Endothelial cell of umbilical vein (primary cell): Measurements from ENCODE around the gene ARHGAP10. TPM values are rescaled to one million over a fixed set of nuclear protein-coding genes. Genes with fewer than 3 reads are reported as not detected.

ENCODE experiments used
- BruUV-seq: library from RNA; stranded (reverse); fragments of 400-500 nt; replicated peaks from 2 replicates; lab custom pipeline; 2021; lab: Mats Ljungman, UMichigan
- CTCF ChIA-PET: fragments of 300-600, 350-600 bp; sonication (Branson Sonifier 250); formaldehyde crosslinking; loops from one replicate; lab custom pipeline; 2021; ENCODE audit warnings: antibody characterized with exemption, inconsistent platforms; lab: Charles Lee
- POLR2A ChIA-PET: fragments of 300-600, 350-600 bp; sonication (Branson Sonifier 250); formaldehyde crosslinking; loops from one replicate; lab custom pipeline; 2021; ENCODE audit warnings: antibody characterized with exemption, inconsistent platforms; lab: Charles Lee
- DNase-seq: peaks from one replicate; pipeline ENCODE4 v3.0.0-alpha.2; 2011; ENCODE audit warnings: low read depth, low spot score
- FAIRE-seq: peaks from 2 replicates; lab custom pipeline; 2011; peaks lifted over from hg19 to GRCh38; lab: Jason Lieb, UNC
- H2AFZ ChIP-seq: 2 replicates; pipeline ENCODE4 v1.6.0; 2012; ENCODE audit warnings: low read depth, low read length, control low read depth, inconsistent platforms
- H3K27ac ChIP-seq: 2 replicates; pipeline ENCODE4 v1.5.1; 2011; ENCODE audit warnings: low read depth, mild to moderate bottlenecking, control low read depth, low read length, moderate library complexity; ENCODE audit not compliant: insufficient read depth
- H3K27me3 ChIP-seq, 2 experiments: 2 replicates each; pipeline versions ENCODE4 v1.6.0 to v1.6.1; 2011; ENCODE audit warnings: low read length in 2 of 2, mixed read lengths in 1 of 2; ENCODE audit not compliant: control insufficient read depth in 2 of 2, insufficient read depth in 2 of 2
- H3K36me3 ChIP-seq, 2 experiments: 2 replicates in 1 of 2; 3 replicates in 1 of 2; pipeline ENCODE4 v1.5.1; 2011; ENCODE audit warnings: low read length in 2 of 2, mild to moderate bottlenecking in 1 of 2, moderate library complexity in 1 of 2; ENCODE audit not compliant: control insufficient read depth in 2 of 2, insufficient read depth in 2 of 2; ENCODE audit errors: extremely low read depth in 1 of 2
- H3K4me1 ChIP-seq: 3 replicates; pipeline ENCODE4 v1.5.1; 2011; ENCODE audit warnings: mild to moderate bottlenecking, low read length; ENCODE audit not compliant: control insufficient read depth, insufficient read depth; ENCODE audit errors: extremely low read depth
- H3K4me2 ChIP-seq: 2 replicates; pipeline ENCODE4 v1.6.1; 2011; ENCODE audit warnings: low read length, control low read depth, mixed read lengths; ENCODE audit not compliant: insufficient read depth
- H3K4me3 ChIP-seq, 3 experiments: fragments of 200-600 bp in 1 of 3; sonication (generic), shearing (Covaris generic) in 1 of 3; replicated peaks in 1 of 3; 2 replicates each; pipeline ENCODE4 v1.5.1; 2011 to 2016; ENCODE audit warnings: control low read depth in 3 of 3, low read length in 3 of 3, mild to moderate bottlenecking in 2 of 3, inconsistent platforms in 1 of 3, low read depth in 1 of 3, moderate library complexity in 1 of 3; ENCODE audit not compliant: insufficient read depth in 1 of 3
- H3K79me2 ChIP-seq: 2 replicates; pipeline ENCODE4 v1.6.0; 2012; ENCODE audit warnings: low read length, inconsistent platforms; ENCODE audit not compliant: control insufficient read depth, insufficient read depth
- H3K9ac ChIP-seq: replicated peaks from 2 replicates; pipeline ENCODE3; 2011; ENCODE audit warnings: low read length, control low read depth; ENCODE audit not compliant: insufficient read depth; ENCODE audit errors: extremely low read depth
- H3K9me1 ChIP-seq: replicated peaks from 3 replicates; pipeline ENCODE4 v1.6.0; 2011; ENCODE audit warnings: mild to moderate bottlenecking, low read length; ENCODE audit not compliant: control insufficient read depth, insufficient read depth; ENCODE audit errors: extremely low read depth
- H3K9me3 ChIP-seq: replicated peaks from 2 replicates; pipeline ENCODE4 v1.5.1; 2012; ENCODE audit warnings: low read length, inconsistent platforms; ENCODE audit not compliant: control insufficient read depth, insufficient read depth
- H4K20me1 ChIP-seq: replicated peaks from 2 replicates; pipeline ENCODE3; 2011; ENCODE audit warnings: mild to moderate bottlenecking, low read length; ENCODE audit not compliant: control insufficient read depth, insufficient read depth; ENCODE audit errors: extremely low read depth
- CTCF ChIP-seq, 2 donors: IDR thresholded peaks; 1 replicate in 1 of 2; 2 replicates in 1 of 2; pipeline ENCODE4 v1.5.1; 2011; ENCODE audit warnings: low read length in 2 of 2, mild to moderate bottlenecking in 2 of 2, moderate library complexity in 2 of 2, control low read depth in 1 of 2, inconsistent platforms in 1 of 2, low read depth in 1 of 2; ENCODE audit not compliant: insufficient read depth in 1 of 2; ENCODE audit errors: extremely low read depth in 1 of 2
- EZH2 ChIP-seq: IDR thresholded peaks from 2 replicates; pipeline ENCODE4 v1.6.1; 2012; ENCODE audit warnings: borderline replicate concordance, low read depth, mild to moderate bottlenecking, moderate library complexity, low read length, inconsistent platforms; ENCODE audit not compliant: severe bottlenecking
- FOS ChIP-seq: IDR thresholded peaks from 2 replicates; pipeline ENCODE4 v1.6.1; 2011; ENCODE audit warnings: mild to moderate bottlenecking, low read length, moderate library complexity, borderline replicate concordance; ENCODE audit not compliant: insufficient read depth
- GATA2 ChIP-seq: IDR thresholded peaks from 2 replicates; pipeline ENCODE4 v1.7.0; 2011; ENCODE audit warnings: low read depth, mild to moderate bottlenecking, moderate library complexity, mixed read lengths, low read length; ENCODE audit not compliant: insufficient read length, insufficient read depth
- JUN ChIP-seq: IDR thresholded peaks from 2 replicates; pipeline ENCODE4 v1.6.1; 2011; ENCODE audit warnings: borderline replicate concordance, low read depth; ENCODE audit not compliant: insufficient read length, insufficient read depth
- MAX ChIP-seq: IDR thresholded peaks from 2 replicates; pipeline ENCODE4 v1.6.1; 2011; ENCODE audit not compliant: insufficient read depth, insufficient read length
- MYC ChIP-seq: IDR thresholded peaks from one replicate; pipeline ENCODE4 v1.6.1; 2011; ENCODE audit warnings: mild to moderate bottlenecking, low read depth, low read length
- POLR2A ChIP-seq: IDR thresholded peaks from 2 replicates; pipeline ENCODE4 v1.6.1; 2012; ENCODE audit warnings: low read depth, mild to moderate bottlenecking, control low read depth, low read length
- POLR2AphosphoS5 ChIP-seq: IDR thresholded peaks from 2 replicates; pipeline ENCODE4 v1.6.1; 2012; ENCODE audit warnings: low read depth, mild to moderate bottlenecking, control low read depth, low read length, moderate library complexity; ENCODE audit not compliant: insufficient read depth
- dilution Hi-C: fragments of 300-500 bp; cut with MboI; formaldehyde crosslinking; loops from one replicate; pipeline ENCODE4 v1.15.0; 2019; ENCODE audit warnings: low sequenced_read_pairs; ENCODE audit not compliant: extremely low pct_ligation_motif_present
- intact Hi-C: fragments of 100-400 bp; cut with micrococcal nuclease; formaldehyde crosslinking; loops from one replicate; pipeline ENCODE4 v1.10.0; 2022
- polyA plus RNA-seq, 4 experiments: library from polyadenylated mRNA; depleted of rRNA in 3 of 4; stranded (reverse) in 3 of 4; unstranded in 1 of 4; fragments of >200 nt; gene quantifications; 2 replicates each; pipeline versions ENCODE4 v1.2.1 to v1.2.3, GENCODE V29; 2011 to 2012; ENCODE audit warnings: missing spikeins in 1 of 4
- total RNA-seq: library from RNA; stranded (reverse); gene quantifications from 2 replicates; pipeline ENCODE4 v1.2.3, GENCODE V29; 2021

ARHGAP10 gene
- total and polyA plus RNA-seq, 2 donors (not counting 3 experiments of a cell fraction or from before 2014, with no cell fraction given): 20.4 to 36.7 TPM

- no peaks in the 10 kb centered on the region for H3K36me3 ChIP-seq
- CTCF ChIA-PET: interaction anchor here (0.7 to 7.1 kb wide), 3 partner anchors 8 to 89 kb away, joined by 3 to 30 read pairs (median 4); partner anchors contain the start of gene ARHGAP10
Measured at GRCh38 chr4:147821555-147821954, 89.7 kb downstream of the ARHGAP10 start.

DNA sequence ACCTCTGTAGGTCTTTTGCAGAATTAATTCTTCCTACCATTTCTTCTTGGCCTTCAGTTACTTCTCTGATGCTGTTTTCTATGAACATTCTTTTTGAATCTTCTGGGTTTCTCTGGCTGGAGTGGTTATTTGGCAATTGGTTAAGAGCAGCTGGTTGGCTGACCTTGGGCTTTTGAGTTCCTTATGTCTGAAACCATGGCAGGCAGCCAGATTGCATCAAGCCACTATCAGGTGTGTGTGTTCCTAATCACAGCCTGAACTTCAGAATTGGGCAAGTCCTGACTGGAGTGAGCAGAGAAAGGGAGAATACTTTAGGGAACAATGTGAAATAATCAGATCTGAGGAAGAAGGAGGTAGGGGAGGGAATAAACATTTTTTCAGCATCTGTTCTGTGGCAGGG, 90.2 kb downstream of the ARHGAP10 start:
- intact Hi-C loops (no loop called here), dilution Hi-C loops (no loop called here)
- no peak overlapping the region for H3K4me2 ChIP-seq
- no TSS peak for BruUV-seq
- H4K20me1 ChIP-seq: no peaks in the 10 kb centered on the region
- H3K27ac ChIP-seq: no peak overlapping the region
- TF ChIP-seq POLR2AphosphoS5 (no peak), JUN (no peak), MYC (no peak), FOS (no peak), GATA2 (no peak), POLR2A (no peak), MAX (no peak), CTCF (IDR thresholded peaks at IDR 0.05; ENCODE audit: extremely low read depth in 1 of 2, insufficient read depth in 1 of 2, low read depth in 1 of 2, low read length in 2 of 2) (no peak), EZH2 (no peak)
- H2AFZ ChIP-seq: no peak overlapping the region
- no peaks in the 10 kb centered on the region for H3K27me3 ChIP-seq
- H3K36me3 ChIP-seq: no peaks in the 10 kb centered on the region
- no peaks in the 10 kb centered on the region for H3K9me3 ChIP-seq
- H3K9ac ChIP-seq: no peak overlapping the region
- peaks cover 4% of the 10 kb centered on the region for H3K79me2 ChIP-seq
- FAIRE-seq: no peak
- POLR2A ChIA-PET: no interaction called here
- H3K9me1 ChIP-seq: no peaks in the 10 kb centered on the region
- peaks cover 18% of the 10 kb centered on the region for H3K4me1 ChIP-seq
- DNase-seq: peak; percentile 37
- CTCF ChIA-PET: interaction anchor here (0.6 to 7.1 kb wide), 3 partner anchors 9 to 90 kb away, joined by 3 to 30 read pairs (median 4); partner anchors contain the start of gene ARHGAP10
- no peak overlapping the region for H3K4me3 ChIP-seq

More at GRCh38 chr4:147821555-147821954, 89.7 kb downstream of the ARHGAP10 start:
- Histone ChIP-seq H3K4me3 (no peak overlapping the region), H2AFZ (no peak overlapping the region), H3K9me3 (no peaks in the 10 kb centered on the region), H3K4me1 (peaks cover 18% of the 10 kb centered on the region), H3K79me2 (peaks cover 5% of the 10 kb centered on the region), H3K9me1 (no peaks in the 10 kb centered on the region), H3K27me3 (no peaks in the 10 kb centered on the region), H3K27ac (no peak overlapping the region), H3K4me2 (no peak overlapping the region), H3K9ac (no peak overlapping the region), H4K20me1 (no peaks in the 10 kb centered on the region)
- intact Hi-C loops (no loop called here), dilution Hi-C loops (no loop called here)
- TF ChIP-seq GATA2 (no peak), FOS (peak; percentile 11)
- POLR2A ChIA-PET: no interaction called here
- DNase-seq (peak; percentile 23), FAIRE-seq (no peak)
- no TSS peak for BruUV-seq
